GM12878 (cell line): ENCODE results near the gene SSBP2. TPM values are rescaled to one million over a fixed set of nuclear protein-coding genes. Genes with fewer than 3 reads are reported as not detected.

ENCODE experiments used
- ATAC-seq: fragments of 200-7000 bp; cut with Tn5 transposase; 3 replicates; pipeline ENCODE4 v1.9.1; 2020; ENCODE audit warnings: mild to moderate bottlenecking, moderate library complexity
- BruUV-seq: library from RNA; stranded (reverse); fragments of 400-500 nt; replicated peaks from 2 replicates; lab custom pipeline; 2021; lab: Mats Ljungman, UMichigan
- CTCF ChIA-PET: fragments of 300-600 bp; sonication (Branson Sonifier 250); formaldehyde crosslinking; extraction: SDS; loops from one replicate; lab custom pipeline; 2021; ENCODE audit warnings: inconsistent platforms; lab: Yijun Ruan, JAX
- POLR2A ChIA-PET: fragments of 350-600 bp; formaldehyde crosslinking; extraction: SDS; loops from one replicate; lab custom pipeline; 2021; ENCODE audit warnings: inconsistent platforms; lab: Charles Lee
- RAD21 ChIA-PET: fragments of 300-600 bp; sonication (Branson Sonifier 250); formaldehyde crosslinking; loops from one replicate; lab custom pipeline; 2023; ENCODE audit warnings: antibody characterized with exemption; ENCODE audit not compliant: unreplicated experiment; lab: Charles Lee
- SMC1A ChIA-PET: fragments of 300-600 bp; sonication (Branson Sonifier 250); formaldehyde crosslinking; loops from one replicate; lab custom pipeline; 2023; ENCODE audit not compliant: unreplicated experiment, uncharacterized antibody; lab: Charles Lee
- DNase-seq: peaks from one replicate; pipeline ENCODE4 v3.0.0-alpha.2; 2011; ENCODE audit warnings: low read depth, low spot score
- FAIRE-seq: peaks from 3 replicates; lab custom pipeline; 2011; peaks lifted over from hg19 to GRCh38; lab: Jason Lieb, UNC
- H2AFZ ChIP-seq: 2 replicates; pipeline ENCODE4 v1.6.0; 2011; ENCODE audit warnings: low read depth, low read length, control low read depth; ENCODE audit not compliant: control insufficient read depth
- H3K27ac ChIP-seq: 2 replicates; pipeline ENCODE4 v1.5.1; 2011; ENCODE audit warnings: control low read depth; ENCODE audit not compliant: control insufficient read depth, insufficient read depth
- H3K27me3 ChIP-seq, 2 experiments: replicated peaks in 1 of 2; 2 replicates each; pipeline versions ENCODE4 v1.6.0 to v1.6.1; 2011; ENCODE audit warnings: low read length in 1 of 2; ENCODE audit not compliant: control insufficient read depth in 2 of 2, insufficient read depth in 2 of 2
- H3K36me3 ChIP-seq, 2 experiments: 2 replicates each; pipeline ENCODE4 v1.5.1; 2011; ENCODE audit warnings: low read length in 1 of 2; ENCODE audit not compliant: control insufficient read depth in 2 of 2, insufficient read depth in 2 of 2
- H3K4me1 ChIP-seq: 2 replicates; pipeline ENCODE4 v1.6.1; 2011; ENCODE audit warnings: mild to moderate bottlenecking, low read length, moderate library complexity, mixed read lengths; ENCODE audit not compliant: control insufficient read depth, insufficient read depth
- H3K4me2 ChIP-seq: 2 replicates; pipeline ENCODE4 v1.6.0; 2011; ENCODE audit warnings: control low read depth; ENCODE audit not compliant: control insufficient read depth, insufficient read depth
- H3K4me3 ChIP-seq: fragments of 200-600 bp; sonication (generic); 2 replicates; pipeline ENCODE4 v1.5.1; 2016
- H3K79me2 ChIP-seq: 2 replicates; pipeline ENCODE4 v1.6.0; 2011; ENCODE audit warnings: low read length; ENCODE audit not compliant: control insufficient read depth, insufficient read depth
- H3K9ac ChIP-seq: 2 replicates; pipeline ENCODE4 v1.8.0; 2011; ENCODE audit warnings: low read length, control low read depth, mixed read lengths; ENCODE audit not compliant: control insufficient read depth, insufficient read depth
- H3K9me3 ChIP-seq: replicated peaks from 3 replicates; pipeline ENCODE4 v1.5.1; 2011; ENCODE audit warnings: mild to moderate bottlenecking, low read length; ENCODE audit not compliant: control insufficient read depth, insufficient read depth
- H4K20me1 ChIP-seq: 2 replicates; pipeline ENCODE4 v1.6.0; 2011; ENCODE audit not compliant: control insufficient read depth, insufficient read depth
- BACH1 ChIP-seq: fragments of 450-650 bp; IDR thresholded peaks from 2 replicates; pipeline ENCODE4 v1.6.1; 2017; ENCODE audit warnings: mild to moderate bottlenecking, borderline replicate concordance
- CTCF ChIP-seq, 3 experiments: IDR thresholded peaks in 2 of 3; conservative IDR thresholded peaks in 1 of 3; 2 replicates each; pipeline ENCODE4 v1.5.1; 2011; ENCODE audit warnings: low read depth in 3 of 3, low read length in 3 of 3, mild to moderate bottlenecking in 3 of 3, control low read depth in 2 of 3, moderate library complexity in 2 of 3, inconsistent platforms in 1 of 3, mixed read lengths in 1 of 3; ENCODE audit not compliant: control insufficient read depth in 2 of 3, insufficient read depth in 1 of 3; ENCODE audit errors: extremely low read depth in 1 of 3
- ETV6 ChIP-seq, 2 experiments: fragments of 450-650 bp in 1 of 2; IDR thresholded peaks in 1 of 2; conservative IDR thresholded peaks in 1 of 2; 2 replicates each; pipeline ENCODE4 v1.6.1; 2014; ENCODE audit warnings: antibody characterized with exemption in 1 of 2, borderline replicate concordance in 1 of 2, low read depth in 1 of 2, mild to moderate bottlenecking in 1 of 2, moderate library complexity in 1 of 2
- HCFC1 ChIP-seq: fragments of 150-350 bp; IDR thresholded peaks from 2 replicates; pipeline ENCODE4 v1.6.1; 2014; ENCODE audit warnings: low read length
- IKZF2 ChIP-seq, 2 experiments: fragments of 450-650 bp; IDR thresholded peaks; 2 replicates each; pipeline ENCODE4 v1.6.1; 2017; ENCODE audit warnings: mild to moderate bottlenecking in 2 of 2, moderate library complexity in 2 of 2
- IRF4 ChIP-seq: IDR thresholded peaks from 2 replicates; pipeline ENCODE4 v1.6.1; 2011; ENCODE audit warnings: low read depth, low read length
- NFYA ChIP-seq: IDR thresholded peaks from 2 replicates; pipeline ENCODE4 v1.6.1; 2011; ENCODE audit warnings: low read depth, mild to moderate bottlenecking, low read length, improper control_type of control experiment, borderline replicate concordance
- RCOR1 ChIP-seq: conservative IDR thresholded peaks from 2 replicates; pipeline ENCODE4 v1.6.1; 2012; ENCODE audit warnings: low read depth, low read length, improper control_type of control experiment
- REST ChIP-seq: IDR thresholded peaks from 2 replicates; pipeline ENCODE4 v1.6.1; 2012; ENCODE audit warnings: mild to moderate bottlenecking, low read depth, low read length
- RUNX3 ChIP-seq: IDR thresholded peaks from 2 replicates; pipeline ENCODE4 v1.6.1; 2012; ENCODE audit warnings: low read length, inconsistent platforms
- SMAD5 ChIP-seq: IDR thresholded peaks from 2 replicates; pipeline ENCODE4 v1.6.1; 2016; ENCODE audit warnings: antibody characterized with exemption, low read depth
- SUZ12 ChIP-seq: fragments of 200-600 bp; sonication (generic); IDR thresholded peaks from one replicate; pipeline ENCODE4 v1.6.1; 2018; ENCODE audit warnings: antibody characterized with exemption, mild to moderate bottlenecking; ENCODE audit not compliant: unreplicated experiment
- TCF12 ChIP-seq: IDR thresholded peaks from 2 replicates; pipeline ENCODE4 v1.6.1; 2011; ENCODE audit warnings: low read depth, mild to moderate bottlenecking, low read length
- TCF3 ChIP-seq: IDR thresholded peaks from 2 replicates; pipeline ENCODE4 v1.6.1; 2012; ENCODE audit warnings: low read depth, mild to moderate bottlenecking, low read length, borderline replicate concordance; ENCODE audit not compliant: insufficient read depth
- ZNF24 ChIP-seq: fragments of 450-650 bp; IDR thresholded peaks from 2 replicates; pipeline ENCODE4 v1.6.1; 2017; ENCODE audit warnings: antibody characterized with exemption, mild to moderate bottlenecking
- WGBS: methylation state at CpG from one replicate; pipeline ENCODE4 v1.1.6; 2016; ENCODE audit warnings: low lambda C conversion rate; ENCODE audit not compliant: insufficient replicate concordance, insufficient coverage; ENCODE audit errors: missing lambda C conversion rate; 5-methylcytosine and 5-hydroxymethylcytosine counted together
- in situ Hi-C: fragments of 300-500 bp; cut with MboI; formaldehyde crosslinking; loops from 9 replicates; pipeline ENCODE4 v1.14.3; 2018; ENCODE audit warnings: mixed read lengths
- intact Hi-C: fragments of 100-400 bp; cut with micrococcal nuclease; formaldehyde crosslinking; loops from one replicate; pipeline ENCODE4 v1.14.2; 2022; ENCODE audit not compliant: unreplicated experiment
- polyA plus RNA-seq, 11 experiments: library from polyadenylated mRNA; depleted of rRNA in 4 of 11; unstranded in 6 of 11; stranded (reverse) in 5 of 11; fragments of >200 nt; fragmentation: Nextera tagmentation in 4 of 11; fragmentation: Illumina TruSeq in 1 of 11; extraction: Ambion mirVana in 4 of 11; extraction: Trizol in 1 of 11; gene quantifications; 1 replicate in 1 of 11; 2 replicates in 10 of 11; pipeline versions ENCODE4 v1.2.1 to v1.2.3, GENCODE V29; 2011 to 2016; ENCODE audit warnings: inconsistent platforms in 2 of 11, missing spikeins in 2 of 11, low read depth in 1 of 11
- total RNA-seq, 4 experiments: library from RNA; depleted of rRNA in 3 of 4; stranded (reverse); fragments of >200 nt in 3 of 4; fragmentation: Illumina TruSeq in 1 of 4; extraction: Trizol in 1 of 4; gene quantifications; 2 replicates each; pipeline versions ENCODE4 v1.2.1 to v1.2.3, GENCODE V29; 2013 to 2021
- TF ChIP-seq, protein P1 (sequence below): fragments of 450-650 bp; formaldehyde crosslinking; IDR thresholded peaks from 2 replicates; pipeline ENCODE4 v1.4.0; 2020; ENCODE audit warnings: mild to moderate bottlenecking, moderate library complexity

SSBP2 gene
- total and polyA plus RNA-seq, 10 of the 15 experiments (the other 5 are each of a cell fraction or from before 2014, with no cell fraction given): 52.2 to 132 (median 110) TPM

DNA sequence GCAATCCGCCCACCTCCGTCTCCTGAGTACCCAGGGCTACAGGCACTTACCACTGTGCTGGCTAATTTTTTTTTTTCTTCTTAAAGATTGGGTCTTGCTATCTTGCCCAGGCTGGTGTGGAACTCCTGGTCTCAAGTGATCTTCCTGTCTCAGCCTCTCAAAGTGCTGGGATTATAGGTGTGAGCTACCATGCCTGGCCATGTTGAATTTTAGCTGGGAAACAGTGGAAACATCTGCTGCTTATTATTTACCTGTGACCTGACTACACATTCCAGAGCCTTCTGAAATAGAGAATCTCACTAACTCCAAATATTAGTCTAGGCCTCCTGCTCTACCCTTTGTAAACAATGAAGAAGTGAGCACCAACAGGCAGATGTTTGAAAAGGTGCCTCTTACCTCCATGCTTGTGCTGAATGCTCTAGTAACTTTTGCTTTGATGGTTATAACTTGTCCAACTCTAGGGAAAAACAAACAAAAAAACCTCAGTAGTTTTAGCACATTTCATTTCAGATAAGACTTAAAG, 379.5 kb downstream of the SSBP2 start:
- ChIA-PET SMC1A (no interaction called here), POLR2A (no interaction called here), CTCF (no interaction called here), RAD21 (no interaction called here)
- ATAC-seq (no peak), DNase-seq (no peak), FAIRE-seq (no peak)
- Histone ChIP-seq H3K9me3 (no peaks in the 10 kb centered on the region), H3K4me1 (no peaks in the 10 kb centered on the region), H3K36me3 (no peaks in the 10 kb centered on the region), H3K79me2 (no peaks in the 10 kb centered on the region), H3K9ac (no peak overlapping the region), H3K27me3 (no peaks in the 10 kb centered on the region), H2AFZ (no peak overlapping the region), H4K20me1 (no peaks in the 10 kb centered on the region), H3K4me2 (no peak overlapping the region), H3K4me3 (no peak overlapping the region), H3K27ac (no peak overlapping the region)
- in situ Hi-C loops: no loop called here
- WGBS: 94% methylated on average over 2 of the region's 2 CpGs
- TF ChIP-seq NFYA (no peak), REST (no peak), TCF3 (no peak), ETV6 (conservative IDR thresholded peaks at IDR 0.05 in 1 of 2, IDR thresholded peaks at IDR 0.05 in 1 of 2; ENCODE audit: borderline replicate concordance in 1 of 2, low read depth in 1 of 2) (no peak), HCFC1 (no peak), TCF12 (no peak), RCOR1 (no peak), CTCF (IDR thresholded peaks at IDR 0.05 in 2 of 3, conservative IDR thresholded peaks at IDR 0.05 in 1 of 3; ENCODE audit: control insufficient read depth in 2 of 3, extremely low read depth in 1 of 3, insufficient read depth in 1 of 3, low read depth in 3 of 3, low read length in 3 of 3) (no peak), SUZ12 (no peak), SMAD5 (no peak), RUNX3 (no peak), BACH1 (no peak), IKZF2 (IDR thresholded peaks at IDR 0.05) (no peak), IRF4 (no peak), ZNF24 (no peak)
- TF ChIP-seq, protein P1, sequence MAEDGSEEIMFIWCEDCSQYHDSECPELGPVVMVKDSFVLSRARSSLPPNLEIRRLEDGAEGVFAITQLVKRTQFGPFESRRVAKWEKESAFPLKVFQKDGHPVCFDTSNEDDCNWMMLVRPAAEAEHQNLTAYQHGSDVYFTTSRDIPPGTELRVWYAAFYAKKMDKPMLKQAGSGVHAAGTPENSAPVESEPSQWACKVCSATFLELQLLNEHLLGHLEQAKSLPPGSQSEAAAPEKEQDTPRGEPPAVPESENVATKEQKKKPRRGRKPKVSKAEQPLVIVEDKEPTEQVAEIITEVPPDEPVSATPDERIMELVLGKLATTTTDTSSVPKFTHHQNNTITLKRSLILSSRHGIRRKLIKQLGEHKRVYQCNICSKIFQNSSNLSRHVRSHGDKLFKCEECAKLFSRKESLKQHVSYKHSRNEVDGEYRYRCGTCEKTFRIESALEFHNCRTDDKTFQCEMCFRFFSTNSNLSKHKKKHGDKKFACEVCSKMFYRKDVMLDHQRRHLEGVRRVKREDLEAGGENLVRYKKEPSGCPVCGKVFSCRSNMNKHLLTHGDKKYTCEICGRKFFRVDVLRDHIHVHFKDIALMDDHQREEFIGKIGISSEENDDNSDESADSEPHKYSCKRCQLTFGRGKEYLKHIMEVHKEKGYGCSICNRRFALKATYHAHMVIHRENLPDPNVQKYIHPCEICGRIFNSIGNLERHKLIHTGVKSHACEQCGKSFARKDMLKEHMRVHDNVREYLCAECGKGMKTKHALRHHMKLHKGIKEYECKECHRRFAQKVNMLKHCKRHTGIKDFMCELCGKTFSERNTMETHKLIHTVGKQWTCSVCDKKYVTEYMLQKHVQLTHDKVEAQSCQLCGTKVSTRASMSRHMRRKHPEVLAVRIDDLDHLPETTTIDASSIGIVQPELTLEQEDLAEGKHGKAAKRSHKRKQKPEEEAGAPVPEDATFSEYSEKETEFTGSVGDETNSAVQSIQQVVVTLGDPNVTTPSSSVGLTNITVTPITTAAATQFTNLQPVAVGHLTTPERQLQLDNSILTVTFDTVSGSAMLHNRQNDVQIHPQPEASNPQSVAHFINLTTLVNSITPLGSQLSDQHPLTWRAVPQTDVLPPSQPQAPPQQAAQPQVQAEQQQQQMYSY: no peak
- BruUV-seq: no TSS peak
- intact Hi-C loops: no loop called here
